ENCODE results near the gene LRRD1. TPM values are rescaled to one million over a fixed set of nuclear protein-coding genes. Genes with fewer than 3 reads are reported as not detected.
"Not testable (repeated sequence)": the region's sequence is repeated elsewhere in the genome, so short reads cannot be mapped to it uniquely, and the experiment has no call there.

The LRRD1 gene
- total RNA-seq, 4 donors from 2014 or later = 0.39 to 0.44 (median 0.42) TPM; not detected in 1

DNA sequence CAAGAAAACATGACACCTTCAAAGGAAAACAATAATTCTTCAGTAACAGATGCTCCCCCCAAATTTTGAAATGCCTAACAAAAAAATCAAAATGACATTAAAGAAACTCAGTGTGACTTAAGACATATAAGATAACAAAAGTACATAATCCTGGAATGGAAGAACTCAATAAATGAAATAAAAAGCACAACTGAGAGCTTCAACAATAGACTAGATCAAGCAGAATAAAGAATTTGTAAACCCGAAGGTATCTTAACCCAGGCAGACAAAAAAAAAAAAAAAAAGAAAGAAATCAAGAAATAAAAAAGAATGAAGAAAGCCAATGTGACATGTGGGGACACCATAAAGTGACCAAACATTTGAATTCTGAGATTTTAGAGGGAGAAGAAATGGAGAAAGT is 27.7 kb upstream of the LRRD1 start:
- no peak for DNase-seq (ENCODE audit: low spot score in 2 of 2)
- H3K36me3 ChIP-seq = peaks cover 0 to 100% (median 13%) of the 10 kb centered on the region in 3 donors
- no peak overlapping the region for H3K4me3 ChIP-seq
- H3K27ac ChIP-seq = no peak overlapping the region
- H3K4me1 ChIP-seq = no peaks in the 10 kb centered on the region
- peaks cover 0 to 23% (median 2%) of the 10 kb centered on the region in 4 donors for H3K9me3 ChIP-seq
- TF ChIP-seq POLR2A (IDR thresholded peaks at IDR 0.05) (no peak), CTCF (IDR thresholded peaks at IDR 0.05) (no peak), EP300 (IDR thresholded peaks at IDR 0.05) (no peak)
- H3K27me3 ChIP-seq = no peaks in the 10 kb centered on the region
- WGBS, 2 donors = 92 to 100% methylated on average over 1 of the region's 1 CpG

DNA sequence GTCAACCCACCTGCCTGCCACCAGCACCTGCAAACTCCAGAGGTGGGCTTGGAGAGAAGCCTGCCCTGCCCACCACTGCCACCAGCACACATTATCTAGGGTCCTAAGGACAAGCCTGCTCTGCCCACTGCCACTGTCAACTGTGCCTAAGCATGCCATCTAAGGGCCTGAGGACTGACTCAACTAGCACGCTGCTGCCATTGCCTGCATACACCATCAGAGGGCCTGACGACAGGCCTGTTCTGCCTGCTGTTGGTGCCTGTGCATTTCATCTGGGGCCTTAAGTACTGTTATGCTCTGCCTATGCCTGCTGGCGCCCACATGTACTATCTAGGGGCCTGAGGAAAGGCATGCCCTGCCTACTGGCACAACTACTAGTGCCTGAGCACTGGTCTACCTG is 27.0 kb upstream of the LRRD1 start:
- TF ChIP-seq POLR2A (IDR thresholded peaks at IDR 0.05) (no peak), EP300 (IDR thresholded peaks at IDR 0.05) (no peak), CTCF (IDR thresholded peaks at IDR 0.05) (no peak)
- H3K4me3 ChIP-seq = no peak overlapping the region
- 97 to 100% methylated on average over 3 of the region's 3 CpGs for WGBS, 2 donors

GRCh38 chr7:92200791-92201190 is 21.8 kb upstream of the LRRD1 start:
- peaks cover 0 to 87% (median 0%) of the 10 kb centered on the region in 3 donors for H3K36me3 ChIP-seq
- H3K27ac ChIP-seq = no peak overlapping the region
- H3K4me1 ChIP-seq = no peaks in the 10 kb centered on the region
- no peaks in the 10 kb centered on the region for H3K27me3 ChIP-seq
- H3K4me3 ChIP-seq = no peak overlapping the region
- TF ChIP-seq EP300 (IDR thresholded peaks at IDR 0.05) = no peak
- no peak for TF ChIP-seq CTCF (IDR thresholded peaks at IDR 0.05)
- no peak for TF ChIP-seq POLR2A (IDR thresholded peaks at IDR 0.05)
- no peaks in the 10 kb centered on the region for H3K9me3 ChIP-seq
- no peak for DNase-seq (ENCODE audit: low spot score in 2 of 2)
- WGBS, 2 donors = 92 to 97% methylated on average over 1 of the region's 1 CpG

More for the DNA sequence above, 27.0 kb upstream of the LRRD1 start:
- peaks cover 0 to 23% (median 2%) of the 10 kb centered on the region in 4 donors for H3K9me3 ChIP-seq
- H3K36me3 ChIP-seq = peaks cover 0 to 100% (median 13%) of the 10 kb centered on the region in 3 donors
- H3K27ac ChIP-seq = no peak overlapping the region
- H3K27me3 ChIP-seq = no peaks in the 10 kb centered on the region
- H3K4me1 ChIP-seq = no peaks in the 10 kb centered on the region
- DNase-seq (ENCODE audit: low spot score in 2 of 2) = no peak

DNA sequence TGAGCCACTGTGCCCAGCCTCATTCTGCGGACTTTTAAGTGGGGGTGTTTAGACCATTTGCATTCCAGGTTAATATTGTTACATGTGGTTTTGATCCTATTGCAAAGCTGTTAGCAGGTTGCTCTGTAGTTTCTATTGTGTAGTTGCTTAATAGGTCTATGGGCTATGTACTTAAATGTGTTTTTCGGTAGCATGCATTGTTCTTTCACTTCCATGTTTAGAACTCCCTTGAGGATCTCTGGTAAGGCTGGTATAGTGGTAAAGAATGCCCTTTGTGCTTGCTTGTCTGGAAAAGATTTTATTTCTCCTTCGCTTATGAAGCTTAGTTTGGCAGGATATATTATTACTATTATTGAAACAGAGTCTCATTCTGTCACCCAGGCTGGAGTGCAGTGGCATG is 13.4 kb upstream of the LRRD1 start:
- Histone ChIP-seq H3K4me1 (no peaks in the 10 kb centered on the region), H3K4me3 (no peak overlapping the region), H3K27ac (no peak overlapping the region), H3K36me3 (peaks cover 0 to 49% (median 0%) of the 10 kb centered on the region in 3 donors), H3K27me3 (no peaks in the 10 kb centered on the region), H3K9me3 (peaks cover 0 to 43% (median 6%) of the 10 kb centered on the region in 4 donors)
- no peak for DNase-seq (ENCODE audit: low spot score in 2 of 2)
- WGBS, 2 donors = 88 to 99% methylated on average over 3 of the region's 3 CpGs
- no peak for TF ChIP-seq POLR2A (IDR thresholded peaks at IDR 0.05)
- TF ChIP-seq CTCF (IDR thresholded peaks at IDR 0.05) = no peak
- no peak for TF ChIP-seq EP300 (IDR thresholded peaks at IDR 0.05)

DNA sequence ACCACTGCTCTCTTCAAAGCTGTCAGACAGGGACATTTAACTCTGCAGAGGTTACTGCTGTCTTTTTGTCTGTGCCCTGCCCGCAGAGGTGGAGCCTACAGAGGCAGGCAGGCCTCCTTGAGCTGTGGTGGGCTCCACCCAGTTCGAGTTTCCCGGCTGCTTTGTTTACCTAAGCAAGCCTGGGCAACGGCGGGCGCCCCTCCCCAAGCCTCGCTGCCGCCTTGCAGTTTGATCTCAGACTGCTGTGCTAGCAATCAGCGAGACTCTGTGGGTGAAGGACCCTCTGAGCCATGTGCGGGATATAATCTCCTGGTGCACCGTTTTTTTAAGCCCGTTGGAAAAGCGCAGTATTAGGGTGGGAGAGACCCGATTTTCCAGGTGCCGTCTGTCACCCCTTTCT is 10.3 kb upstream of the LRRD1 start:
- not testable (repeated sequence) for H3K4me3 ChIP-seq; H3K27ac ChIP-seq; DNase-seq (ENCODE audit: low spot score in 2 of 2); H3K4me1 ChIP-seq; H3K27me3 ChIP-seq
- peaks cover 0 to 49% (median 7%) of the 10 kb centered on the region in 4 donors for H3K9me3 ChIP-seq
- peaks cover 0 to 24% (median 0%) of the 10 kb centered on the region in 3 donors for H3K36me3 ChIP-seq
- 94 to 96% methylated on average over 15 of the region's 15 CpGs for WGBS, 2 donors

DNA sequence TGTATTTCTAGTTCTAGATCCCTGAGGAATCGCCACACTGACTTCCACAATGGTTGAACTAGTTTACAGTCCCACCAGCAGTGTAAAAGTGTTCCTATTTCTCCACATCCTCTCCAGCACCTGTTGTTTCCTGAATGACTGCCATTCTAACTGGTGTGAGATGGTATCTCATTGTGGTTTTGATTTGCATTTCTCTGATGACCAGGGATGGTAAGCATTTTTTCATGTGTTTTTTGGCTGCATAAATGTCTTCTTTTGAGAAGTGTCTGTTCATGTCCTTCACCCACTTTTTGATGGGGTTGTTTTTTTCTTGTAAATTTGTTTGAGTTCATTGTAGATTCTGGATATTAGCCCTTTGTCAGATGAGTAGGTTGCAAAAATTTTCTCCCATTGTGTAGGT is 5.4 kb upstream of the LRRD1 start:
- not testable (repeated sequence) for H3K4me3 ChIP-seq; H3K27ac ChIP-seq; H3K27me3 ChIP-seq; DNase-seq (ENCODE audit: low spot score in 2 of 2); H3K36me3 ChIP-seq; H3K4me1 ChIP-seq
- 92 to 100% methylated on average over 1 of the region's 1 CpG for WGBS, 2 donors
- peaks cover 0 to 29% (median 3%) of the 10 kb centered on the region in 4 donors for H3K9me3 ChIP-seq
